ENCODE measurements around the gene WASL.
"Not testable (repeated sequence)": the region's sequence is repeated elsewhere in the genome, so short reads cannot be mapped to it uniquely, and the experiment has no call there.

WASL gene

GRCh38 chr7:123738356-123738755 lies 10.4 kb downstream of the WASL start:
- Histone ChIP-seq H3K36me3 (ENCODE audit: control insufficient read depth, insufficient read depth, low read length) (no peaks in the 10 kb centered on the region), H3K4me3 (replicated peaks; ENCODE audit: low read depth, low read length) (no peak overlapping the region), H3K27me3 (replicated peaks; ENCODE audit: control insufficient read depth, insufficient read depth, low read length) (no peaks in the 10 kb centered on the region)
- DNase-seq (ENCODE audit: extremely low read depth, insufficient read length) = no peak
- no peak for TF ChIP-seq CTCF (IDR thresholded peaks at IDR 0.05; ENCODE audit: insufficient read depth, low read length, poor library complexity, severe bottlenecking)

GRCh38 chr7:123737168-123737674 lies 11.6 kb downstream of the WASL start:
- DNase-seq (ENCODE audit: extremely low read depth, insufficient read length) = not testable (repeated sequence)

GRCh38 chr7:123735539-123735938 lies 13.3 kb downstream of the WASL start:
- H3K4me3 ChIP-seq (replicated peaks; ENCODE audit: low read depth, low read length) = no peak overlapping the region
- no peak for TF ChIP-seq CTCF (IDR thresholded peaks at IDR 0.05; ENCODE audit: insufficient read depth, low read length, poor library complexity, severe bottlenecking)
- no peaks in the 10 kb centered on the region for H3K36me3 ChIP-seq (ENCODE audit: control insufficient read depth, insufficient read depth, low read length)
- no peak for DNase-seq (ENCODE audit: extremely low read depth, insufficient read length)
- H3K27me3 ChIP-seq (replicated peaks; ENCODE audit: control insufficient read depth, insufficient read depth, low read length) = no peaks in the 10 kb centered on the region

More at GRCh38 chr7:123737168-123737674, 11.6 kb downstream of the WASL start:
- H3K4me3 ChIP-seq (replicated peaks; ENCODE audit: low read depth, low read length); H3K27me3 ChIP-seq (replicated peaks; ENCODE audit: control insufficient read depth, insufficient read depth, low read length); H3K36me3 ChIP-seq (ENCODE audit: control insufficient read depth, insufficient read depth, low read length): not testable (repeated sequence)

- DNase-seq (ENCODE audit: extremely low read depth, insufficient read length) = no peak
- Histone ChIP-seq H3K27me3 (replicated peaks; ENCODE audit: control insufficient read depth, insufficient read depth, low read length) (no peaks in the 10 kb centered on the region), H3K36me3 (ENCODE audit: control insufficient read depth, insufficient read depth, low read length) (no peaks in the 10 kb centered on the region), H3K4me3 (replicated peaks; ENCODE audit: low read depth, low read length) (no peak overlapping the region)
- TF ChIP-seq CTCF (IDR thresholded peaks at IDR 0.05; ENCODE audit: insufficient read depth, low read length, poor library complexity, severe bottlenecking) = no peak
Observed at GRCh38 chr7:123734498-123734897, 14.3 kb downstream of the WASL start.

- H3K4me3 ChIP-seq (replicated peaks; ENCODE audit: low read depth, low read length) = no peak overlapping the region
- no peaks in the 10 kb centered on the region for H3K36me3 ChIP-seq (ENCODE audit: control insufficient read depth, insufficient read depth, low read length)
- TF ChIP-seq CTCF (IDR thresholded peaks at IDR 0.05; ENCODE audit: insufficient read depth, low read length, poor library complexity, severe bottlenecking) = no peak
- DNase-seq (ENCODE audit: extremely low read depth, insufficient read length) = no peak
- no peaks in the 10 kb centered on the region for H3K27me3 ChIP-seq (replicated peaks; ENCODE audit: control insufficient read depth, insufficient read depth, low read length)
Observed at GRCh38 chr7:123732413-123733091, 16.3 kb downstream of the WASL start.

- Histone ChIP-seq H3K36me3 (ENCODE audit: control insufficient read depth, insufficient read depth, low read length) (no peaks in the 10 kb centered on the region), H3K27me3 (replicated peaks; ENCODE audit: control insufficient read depth, insufficient read depth, low read length) (no peaks in the 10 kb centered on the region), H3K4me3 (replicated peaks; ENCODE audit: low read depth, low read length) (no peak overlapping the region)
- DNase-seq (ENCODE audit: extremely low read depth, insufficient read length) = no peak
- no peak for TF ChIP-seq CTCF (IDR thresholded peaks at IDR 0.05; ENCODE audit: insufficient read depth, low read length, poor library complexity, severe bottlenecking)
Observed at GRCh38 chr7:123729218-123729578, 19.6 kb downstream of the WASL start.
